Measurements from ENCODE around the gene PIP5K1B.

PIP5K1B gene

GRCh38 chr9:68741234-68741633, 36.2 kb downstream of the PIP5K1B start:
- no peaks in the 10 kb centered on the region for H3K9me3 Mint-ChIP-seq
- no peak for TF ChIP-seq CTCF (IDR thresholded peaks at IDR 0.05; ENCODE audit: unreplicated experiment in 3 of 3)
- peaks cover under 1% of the 10 kb centered on the region for H3K27me3 Mint-ChIP-seq (ENCODE audit: low read depth)
- H3K36me3 Mint-ChIP-seq (ENCODE audit: low read depth), result no peaks in the 10 kb centered on the region
- H3K27ac Mint-ChIP-seq, result no peak overlapping the region
- no peak overlapping the region for H3K4me3 Mint-ChIP-seq
- H3K4me1 Mint-ChIP-seq, result no peaks in the 10 kb centered on the region

DNA sequence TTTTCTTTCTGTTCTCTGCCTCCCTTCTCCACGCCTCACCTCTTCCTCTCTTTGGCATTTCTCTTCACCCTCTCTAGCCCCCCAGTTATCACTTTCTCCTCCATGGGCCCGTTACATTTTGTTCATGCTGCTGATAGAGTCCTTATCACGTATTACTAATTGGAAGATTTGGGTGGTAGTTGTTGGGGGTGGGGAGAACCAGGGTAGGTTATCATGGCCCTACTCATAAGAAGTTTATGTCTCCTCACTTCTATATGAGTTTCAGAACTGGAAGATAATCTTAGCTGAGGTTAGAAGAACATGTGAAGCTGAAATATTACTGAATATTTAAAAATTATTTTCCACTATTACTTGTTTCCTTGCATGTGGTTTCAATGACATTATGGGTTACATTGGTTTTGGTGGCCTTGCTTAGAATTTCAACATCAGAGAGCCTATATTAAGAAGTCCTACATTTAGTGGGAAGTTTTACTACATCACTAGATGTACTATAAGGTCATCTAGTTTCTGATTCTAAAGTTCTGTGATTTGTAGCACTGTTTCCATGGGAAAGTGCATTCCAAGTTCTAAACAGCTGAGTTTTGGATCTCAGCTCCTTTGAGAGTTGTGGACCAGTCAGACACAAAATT, 36.8 kb downstream of the PIP5K1B start:
- Mint-ChIP-seq H3K27me3 (ENCODE audit: low read depth) (peaks cover 4% of the 10 kb centered on the region), H3K4me3 (no peak overlapping the region), H3K9me3 (no peaks in the 10 kb centered on the region), H3K4me1 (no peaks in the 10 kb centered on the region), H3K36me3 (ENCODE audit: low read depth) (no peaks in the 10 kb centered on the region), H3K27ac (no peak overlapping the region)
- TF ChIP-seq CTCF (IDR thresholded peaks at IDR 0.05; ENCODE audit: unreplicated experiment in 3 of 3), result no peak

GRCh38 chr9:68742333-68742730, 37.3 kb downstream of the PIP5K1B start:
- Mint-ChIP-seq H3K27ac (no peak overlapping the region), H3K9me3 (no peaks in the 10 kb centered on the region), H3K27me3 (ENCODE audit: low read depth) (peaks cover 7% of the 10 kb centered on the region), H3K4me3 (no peak overlapping the region), H3K4me1 (no peaks in the 10 kb centered on the region), H3K36me3 (ENCODE audit: low read depth) (no peaks in the 10 kb centered on the region)
- no peak for TF ChIP-seq CTCF (IDR thresholded peaks at IDR 0.05; ENCODE audit: unreplicated experiment in 3 of 3)

DNA sequence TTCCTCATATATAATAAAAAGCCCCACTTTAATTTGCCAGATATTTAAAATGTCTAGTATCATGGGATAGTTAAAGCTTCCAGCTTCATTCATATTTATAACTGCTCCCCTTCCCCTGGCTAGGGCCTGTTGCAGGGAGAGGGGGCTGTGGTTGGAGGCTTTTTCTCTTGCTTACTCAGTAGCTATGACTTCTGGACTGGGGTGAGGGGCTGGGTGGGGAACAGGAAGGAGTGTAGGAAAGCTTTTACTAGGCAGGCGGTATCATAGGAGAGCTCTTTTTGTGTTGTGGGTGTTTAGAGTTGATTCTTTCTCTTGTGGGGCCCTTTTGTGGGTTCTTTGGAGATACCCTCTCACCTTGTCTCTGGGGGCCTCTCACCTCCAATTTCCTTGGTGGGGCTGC, 39.4 kb downstream of the PIP5K1B start:
- TF ChIP-seq CTCF (IDR thresholded peaks at IDR 0.05; ENCODE audit: unreplicated experiment in 3 of 3), result no peak
- H3K4me3 Mint-ChIP-seq, result no peak overlapping the region
- no peaks in the 10 kb centered on the region for H3K9me3 Mint-ChIP-seq
- H3K27me3 Mint-ChIP-seq (ENCODE audit: low read depth), result peaks cover 7% of the 10 kb centered on the region
- H3K27ac Mint-ChIP-seq, result no peak overlapping the region
- H3K36me3 Mint-ChIP-seq (ENCODE audit: low read depth), result no peaks in the 10 kb centered on the region
- H3K4me1 Mint-ChIP-seq, result no peaks in the 10 kb centered on the region

- peaks cover 7% of the 10 kb centered on the region for H3K27me3 Mint-ChIP-seq (ENCODE audit: low read depth)
Observed at GRCh38 chr9:68746525-68746924, 41.5 kb downstream of the PIP5K1B start.

More at GRCh38 chr9:68746525-68746924, 41.5 kb downstream of the PIP5K1B start:
- H3K4me3 Mint-ChIP-seq, result no peak overlapping the region
- no peak overlapping the region for H3K27ac Mint-ChIP-seq
- H3K4me1 Mint-ChIP-seq, result no peaks in the 10 kb centered on the region
- TF ChIP-seq CTCF (IDR thresholded peaks at IDR 0.05; ENCODE audit: unreplicated experiment in 3 of 3), result no peak
- H3K9me3 Mint-ChIP-seq, result no peaks in the 10 kb centered on the region
- no peaks in the 10 kb centered on the region for H3K36me3 Mint-ChIP-seq (ENCODE audit: low read depth)
